PC-3 (cell line): ENCODE measurements around the gene ABCC11. TPM values are rescaled to one million over a fixed set of nuclear protein-coding genes. Genes with fewer than 3 reads are reported as not detected.

Experiments used
- ATAC-seq: fragments of 200-7000 bp; cut with Tn5 transposase; 2 replicates; pipeline ENCODE4 v1.9.1; 2020; ENCODE audit warnings: mild to moderate bottlenecking, moderate library complexity
- BruUV-seq: library from RNA; stranded (reverse); fragments of 400-500 nt; replicated peaks from 2 replicates; lab custom pipeline; 2021; lab: Mats Ljungman, UMichigan
- CTCF ChIA-PET: fragments of 300-600 bp; sonication (Branson Sonifier 250); formaldehyde crosslinking; loops from one replicate; lab custom pipeline; 2022; ENCODE audit warnings: antibody characterized with exemption; lab: Charles Lee
- POLR2A ChIA-PET: fragments of 300-600 bp; sonication (Branson Sonifier 250); formaldehyde crosslinking; loops from one replicate; lab custom pipeline; 2022; ENCODE audit warnings: antibody characterized with exemption; ENCODE audit not compliant: unreplicated experiment; lab: Charles Lee
- DNase-seq: peaks from one replicate; pipeline ENCODE4 v3.0.0-alpha.2; 2015
- H2AFZ ChIP-seq: fragments of 300-600 bp; sonication (generic); 2 replicates; pipeline ENCODE4 v1.6.0; 2016; ENCODE audit warnings: antibody characterized with exemption, low read length
- H3F3A ChIP-seq: fragments of 300-600 bp; sonication (generic); one replicate; pipeline ENCODE4 v1.6.0; 2017; ENCODE audit warnings: antibody characterized with exemption, low read length, control low read depth, mild to moderate bottlenecking; ENCODE audit not compliant: unreplicated experiment
- H3K27ac ChIP-seq: fragments of 300-600 bp; sonication (generic); 2 replicates; pipeline ENCODE4 v1.5.1; 2016; ENCODE audit warnings: mild to moderate bottlenecking, low read length
- H3K27me3 ChIP-seq: fragments of 300-600 bp; sonication (generic); 2 replicates; pipeline ENCODE4 v1.6.1; 2016; ENCODE audit warnings: low read length, mixed read lengths
- H3K36me3 ChIP-seq: fragments of 300-600 bp; sonication (generic); 2 replicates; pipeline ENCODE4 v1.6.1; 2016; ENCODE audit warnings: low read depth, mixed run types, low read length, mixed read lengths
- H3K4me1 ChIP-seq: fragments of 300-600 bp; sonication (generic); 2 replicates; pipeline ENCODE4 v1.5.1; 2016; ENCODE audit warnings: low read length; ENCODE audit not compliant: insufficient read depth
- H3K4me2 ChIP-seq: fragments of 300-600 bp; sonication (generic); 2 replicates; pipeline ENCODE4 v1.6.0; 2016; ENCODE audit warnings: low read length
- H3K4me3 ChIP-seq: fragments of 300-600 bp; sonication (generic); 2 replicates; pipeline ENCODE4 v1.5.1; 2016; ENCODE audit warnings: mild to moderate bottlenecking, low read length, mixed read lengths
- H3K79me2 ChIP-seq: fragments of 300-600 bp; sonication (generic); 2 replicates; pipeline ENCODE4 v1.6.1; 2017; ENCODE audit warnings: low read length, mixed read lengths
- H3K9ac ChIP-seq: fragments of 300-600 bp; sonication (generic); 2 replicates; pipeline ENCODE4 v1.6.0; 2016; ENCODE audit warnings: mild to moderate bottlenecking, low read length
- H3K9me2 ChIP-seq: fragments of 300-600 bp; sonication (generic); replicated peaks from 2 replicates; pipeline ENCODE4 v1.6.1; 2016; ENCODE audit warnings: mixed run types, low read length, mixed read lengths
- H3K9me3 ChIP-seq: fragments of 300-600 bp; sonication (generic); 2 replicates; pipeline ENCODE4 v1.6.1; 2016; ENCODE audit warnings: low read length, mixed read lengths
- H4K20me1 ChIP-seq: fragments of 300-600 bp; sonication (generic); 2 replicates; pipeline ENCODE4 v1.6.1; 2016; ENCODE audit warnings: low read length, mixed read lengths
- EZH2 ChIP-seq: fragments of 300-600 bp; sonication (generic); IDR thresholded peaks from one replicate; pipeline ENCODE4 v1.6.1; 2017; ENCODE audit warnings: antibody characterized with exemption, mild to moderate bottlenecking, low read length; ENCODE audit not compliant: unreplicated experiment
- EZH2phosphoT487 ChIP-seq: fragments of 300-600 bp; sonication (generic); IDR thresholded peaks from 2 replicates; pipeline ENCODE4 v1.6.1; 2018; ENCODE audit warnings: mild to moderate bottlenecking, antibody characterized with exemption, low read length, borderline replicate concordance
- intact Hi-C: fragments of 100-400 bp; cut with micrococcal nuclease; formaldehyde crosslinking; loops from 2 replicates; pipeline ENCODE4 v1.9.0; 2023
- total RNA-seq: library from RNA; depleted of rRNA; stranded (reverse); fragments of >200 nt; gene quantifications from 2 replicates; pipeline ENCODE4 v1.2.3, GENCODE V29; 2014
- TF ChIP-seq, protein P1 (sequence below): fragments of 300-600 bp; sonication (generic); conservative IDR thresholded peaks from 2 replicates; pipeline ENCODE4 v1.5.1; 2017; ENCODE audit warnings: antibody characterized with exemption, low read depth, mild to moderate bottlenecking, low read length

ABCC11 gene
- total RNA-seq, 1 experiment from 2014 or later = 0.26 TPM

DNA sequence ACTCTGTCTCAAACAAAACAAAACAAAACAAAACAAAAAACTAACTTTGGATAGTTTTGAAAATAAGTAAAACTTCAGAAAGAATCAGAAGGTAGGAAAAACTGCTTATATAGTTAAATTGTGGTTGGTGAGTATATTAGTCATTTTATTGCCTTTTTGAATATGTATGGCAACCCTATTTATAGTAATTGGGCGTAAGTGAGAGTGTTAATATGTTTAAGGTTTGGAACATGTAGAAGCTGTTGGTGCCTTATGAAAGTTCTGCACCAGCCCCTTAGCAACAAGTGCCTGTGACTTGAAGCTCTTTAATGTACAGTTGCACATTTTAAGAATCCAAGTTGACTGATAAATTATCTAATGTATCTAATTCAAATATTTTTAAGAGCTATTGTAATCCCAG, 47.4 kb upstream of the ABCC11 start:
- Histone ChIP-seq H3K27ac (peak overlapping the region; percentile 42), H3K9me2 (no peaks in the 10 kb centered on the region), H3K9ac (no peak overlapping the region), H3K9me3 (no peaks in the 10 kb centered on the region), H3K27me3 (no peaks in the 10 kb centered on the region), H3K4me3 (no peak overlapping the region), H4K20me1 (no peaks in the 10 kb centered on the region), H3K4me2 (peak overlapping the region; percentile 75; the same call in 1 of the 2 replicates), H3K79me2 (no peaks in the 10 kb centered on the region), H3K4me1 (peaks cover 32% of the 10 kb centered on the region), H2AFZ (no peak overlapping the region), H3F3A (peaks cover 4% of the 10 kb centered on the region), H3K36me3 (peaks cover 20% of the 10 kb centered on the region)
- BruUV-seq = no TSS peak
- TF ChIP-seq EZH2 (no peak), EZH2phosphoT487 (no peak)
- TF ChIP-seq, protein P1, sequence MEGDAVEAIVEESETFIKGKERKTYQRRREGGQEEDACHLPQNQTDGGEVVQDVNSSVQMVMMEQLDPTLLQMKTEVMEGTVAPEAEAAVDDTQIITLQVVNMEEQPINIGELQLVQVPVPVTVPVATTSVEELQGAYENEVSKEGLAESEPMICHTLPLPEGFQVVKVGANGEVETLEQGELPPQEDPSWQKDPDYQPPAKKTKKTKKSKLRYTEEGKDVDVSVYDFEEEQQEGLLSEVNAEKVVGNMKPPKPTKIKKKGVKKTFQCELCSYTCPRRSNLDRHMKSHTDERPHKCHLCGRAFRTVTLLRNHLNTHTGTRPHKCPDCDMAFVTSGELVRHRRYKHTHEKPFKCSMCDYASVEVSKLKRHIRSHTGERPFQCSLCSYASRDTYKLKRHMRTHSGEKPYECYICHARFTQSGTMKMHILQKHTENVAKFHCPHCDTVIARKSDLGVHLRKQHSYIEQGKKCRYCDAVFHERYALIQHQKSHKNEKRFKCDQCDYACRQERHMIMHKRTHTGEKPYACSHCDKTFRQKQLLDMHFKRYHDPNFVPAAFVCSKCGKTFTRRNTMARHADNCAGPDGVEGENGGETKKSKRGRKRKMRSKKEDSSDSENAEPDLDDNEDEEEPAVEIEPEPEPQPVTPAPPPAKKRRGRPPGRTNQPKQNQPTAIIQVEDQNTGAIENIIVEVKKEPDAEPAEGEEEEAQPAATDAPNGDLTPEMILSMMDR = no peak
- DNase-seq = no peak
- ChIA-PET POLR2A (no interaction called here), CTCF (no interaction called here)
- intact Hi-C loops = no loop called here
- no peak for ATAC-seq

GRCh38 chr16:48292452-48292851, 45.1 kb upstream of the ABCC11 start:
- POLR2A ChIA-PET = no interaction called here
- H3F3A ChIP-seq = peaks cover 4% of the 10 kb centered on the region
- H3K4me2 ChIP-seq = peak overlapping the region; percentile 13; the same call in 1 of the 2 replicates

DNA sequence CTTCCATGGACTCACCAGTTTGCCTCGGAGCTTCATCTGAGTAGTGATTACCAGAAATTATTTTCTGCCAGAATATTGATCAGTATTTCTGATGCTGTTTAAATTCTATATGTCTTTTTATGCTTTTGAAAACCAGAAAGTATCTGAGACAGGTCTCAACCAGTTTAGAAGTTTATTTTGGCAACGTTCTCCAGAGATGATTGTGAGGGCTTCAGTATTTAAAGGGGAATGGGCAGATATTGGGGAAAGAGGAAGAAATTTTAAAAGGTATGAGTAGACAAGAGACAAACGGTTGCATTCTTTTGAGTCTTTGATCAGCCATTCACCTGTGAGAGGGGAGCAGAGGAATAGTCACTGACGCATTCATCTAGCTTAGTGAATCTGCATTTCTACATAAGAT, 44.4 kb upstream of the ABCC11 start:
- Histone ChIP-seq H3K4me3 (no peak overlapping the region), H3K9ac (no peak overlapping the region), H3F3A (peaks cover 4% of the 10 kb centered on the region), H3K9me2 (no peaks in the 10 kb centered on the region), H3K79me2 (no peaks in the 10 kb centered on the region), H3K27me3 (no peaks in the 10 kb centered on the region), H3K4me1 (peaks cover 32% of the 10 kb centered on the region), H2AFZ (no peak overlapping the region), H3K36me3 (peaks cover 21% of the 10 kb centered on the region), H3K4me2 (no peak overlapping the region), H3K27ac (no peak overlapping the region), H4K20me1 (no peaks in the 10 kb centered on the region), H3K9me3 (no peaks in the 10 kb centered on the region)
- no peak for DNase-seq
- POLR2A ChIA-PET = no interaction called here
- BruUV-seq = no TSS peak
- no peak for TF ChIP-seq EZH2
- TF ChIP-seq, protein P1 = no peak
- TF ChIP-seq EZH2phosphoT487 = no peak
- CTCF ChIA-PET = no interaction called here
- intact Hi-C loops = no loop called here
- no peak for ATAC-seq

More at GRCh38 chr16:48292452-48292851, 45.1 kb upstream of the ABCC11 start:
- peak; percentile 71 for ATAC-seq
- peaks cover 20% of the 10 kb centered on the region for H3K36me3 ChIP-seq
- no peaks in the 10 kb centered on the region for H3K9me2 ChIP-seq
- CTCF ChIA-PET = no interaction called here
- no peaks in the 10 kb centered on the region for H3K27me3 ChIP-seq
- no peak overlapping the region for H3K9ac ChIP-seq
- no peaks in the 10 kb centered on the region for H4K20me1 ChIP-seq
- H3K4me3 ChIP-seq = no peak overlapping the region
- H3K27ac ChIP-seq = no peak overlapping the region
- H3K9me3 ChIP-seq = no peaks in the 10 kb centered on the region
- BruUV-seq = no TSS peak
- H3K79me2 ChIP-seq = no peaks in the 10 kb centered on the region
- TF ChIP-seq EZH2 (no peak), EZH2phosphoT487 (no peak)
- TF ChIP-seq, protein P1 = no peak
- H2AFZ ChIP-seq = no peak overlapping the region
- peaks cover 32% of the 10 kb centered on the region for H3K4me1 ChIP-seq
- DNase-seq = peak; percentile 19
- intact Hi-C loops = no loop called here
